Measurements from ENCODE around the gene FER1L5.

FER1L5 gene

GRCh38 chr2:96697476-96697875 is 54.9 kb downstream of the FER1L5 start:
- DNase-seq (ENCODE audit: low spot score): no peak

GRCh38 chr2:96698221-96698861 is 55.8 kb downstream of the FER1L5 start:
- DNase-seq (ENCODE audit: low spot score): no peak

GRCh38 chr2:96699021-96699420 is 56.5 kb downstream of the FER1L5 start:
- no peak for DNase-seq (ENCODE audit: low spot score)

- DNase-seq (ENCODE audit: low spot score): no peak
Observed at GRCh38 chr2:96699621-96700020, 57.1 kb downstream of the FER1L5 start.

- DNase-seq (ENCODE audit: low spot score): no peak
Observed at GRCh38 chr2:96700086-96700485, 57.5 kb downstream of the FER1L5 start.

- DNase-seq (ENCODE audit: low spot score): no peak
Observed at GRCh38 chr2:96701636-96702035, 59.1 kb downstream of the FER1L5 start.

- no peak for DNase-seq (ENCODE audit: low spot score)
Observed at GRCh38 chr2:96702098-96702785, 59.7 kb downstream of the FER1L5 start.

- DNase-seq (ENCODE audit: low spot score): no peak
Observed at GRCh38 chr2:96703021-96703751, 60.6 kb downstream of the FER1L5 start.

- no peak for DNase-seq (ENCODE audit: low spot score)
Observed at GRCh38 chr2:96710985-96711384, 68.4 kb downstream of the FER1L5 start.

GRCh38 chr2:96715658-96716057 is 73.1 kb downstream of the FER1L5 start:
- no peak for DNase-seq (ENCODE audit: low spot score)

- no peak for DNase-seq (ENCODE audit: low spot score)
Observed at GRCh38 chr2:96716388-96716787, 73.8 kb downstream of the FER1L5 start.

GRCh38 chr2:96726131-96726530 is 83.6 kb downstream of the FER1L5 start:
- DNase-seq (ENCODE audit: low spot score): no peak

GRCh38 chr2:96727431-96727830 is 84.9 kb downstream of the FER1L5 start:
- no peak for DNase-seq (ENCODE audit: low spot score)

- no peak for DNase-seq (ENCODE audit: low spot score)
Observed at GRCh38 chr2:96729748-96730147, 87.2 kb downstream of the FER1L5 start.

GRCh38 chr2:96730212-96730611 is 87.6 kb downstream of the FER1L5 start:
- DNase-seq (ENCODE audit: low spot score): no peak

GRCh38 chr2:96733931-96734330 is 91.4 kb downstream of the FER1L5 start:
- no peak for DNase-seq (ENCODE audit: low spot score)

GRCh38 chr2:96734880-96735583 is 92.5 kb downstream of the FER1L5 start:
- DNase-seq (ENCODE audit: low spot score): no peak

GRCh38 chr2:96737251-96737650 is 94.7 kb downstream of the FER1L5 start:
- DNase-seq (ENCODE audit: low spot score): no peak

GRCh38 chr2:96737831-96738230 is 95.3 kb downstream of the FER1L5 start:
- DNase-seq (ENCODE audit: low spot score): no peak

GRCh38 chr2:96739076-96739632 is 96.6 kb downstream of the FER1L5 start:
- no peak for DNase-seq (ENCODE audit: low spot score)

- peak; percentile 88 for DNase-seq (ENCODE audit: low spot score)
Observed at GRCh38 chr2:96739633-96740428, 97.3 kb downstream of the FER1L5 start, which contains the start of gene LMAN2L. TSS of gene LMAN2L (minus strand) at chr2:96740064. CDS start at chr2:96740040, 24 bp downstream.

Measured in HuH-7.5 (cell line).